Activated naive CD4-positive, alpha-beta T cell treated with Interleukin-2 at 50 U/mL for 16 hours (primary cell): ENCODE measurements around the gene PTN.

Source experiments
- DNase-seq: peaks from one replicate; pipeline ENCODE4 v3.0.0-alpha.2; 2020

Gene PTN

GRCh38 chr7:137343281-137343841 lies at the start of gene PTN:
Gene PTN (minus strand): TSS chr7:137343733. CDS start chr7:137254973, 88,760 bp downstream.
- no peak for DNase-seq

GRCh38 chr7:137390076-137390475 lies 46.5 kb upstream of the PTN start:
- DNase-seq, result no peak

- DNase-seq, result no peak
These were observed 45.4 kb upstream of the PTN start for GRCh38 chr7:137388916-137389315.

GRCh38 chr7:137386966-137387365 lies 43.4 kb upstream of the PTN start:
- no peak for DNase-seq

GRCh38 chr7:137381045-137381444 lies 37.5 kb upstream of the PTN start:
- no peak for DNase-seq

GRCh38 chr7:137373507-137373906 lies 30.0 kb upstream of the PTN start:
- no peak for DNase-seq

- no peak for DNase-seq
These were observed 28.1 kb upstream of the PTN start for GRCh38 chr7:137371616-137372015.

GRCh38 chr7:137366995-137367394 lies 23.5 kb upstream of the PTN start:
- DNase-seq, result no peak

GRCh38 chr7:137363683-137364082 lies 20.1 kb upstream of the PTN start:
- DNase-seq, result no peak

GRCh38 chr7:137360087-137360679 lies 16.6 kb upstream of the PTN start:
- no peak for DNase-seq

- DNase-seq, result no peak
These were observed 11.4 kb upstream of the PTN start for GRCh38 chr7:137354961-137355360.

GRCh38 chr7:137354396-137354795 lies 10.9 kb upstream of the PTN start:
- DNase-seq, result no peak

GRCh38 chr7:137351941-137352340 lies 8.4 kb upstream of the PTN start:
- no peak for DNase-seq

GRCh38 chr7:137345799-137346449 lies 2.4 kb upstream of the PTN start:
- DNase-seq, result no peak

GRCh38 chr7:137342828-137343261 lies 688 bp downstream of the PTN start:
- no peak for DNase-seq

- no peak for DNase-seq
These were observed 1.3 kb downstream of the PTN start for GRCh38 chr7:137342265-137342664.

- no peak for DNase-seq
These were observed 5.6 kb downstream of the PTN start for GRCh38 chr7:137337902-137338301.

- DNase-seq, result no peak
These were observed 7.7 kb downstream of the PTN start for GRCh38 chr7:137335814-137336213.

GRCh38 chr7:137331378-137331777 lies 12.2 kb downstream of the PTN start:
- DNase-seq, result no peak

- no peak for DNase-seq
These were observed 14.1 kb downstream of the PTN start for GRCh38 chr7:137329411-137329810.

GRCh38 chr7:137328373-137329120 lies 15.0 kb downstream of the PTN start:
- DNase-seq, result no peak

GRCh38 chr7:137325927-137326326 lies 17.6 kb downstream of the PTN start:
- DNase-seq, result no peak

GRCh38 chr7:137324796-137325696 lies 18.5 kb downstream of the PTN start:
- no peak for DNase-seq
